Measurements from ENCODE around the gene PITPNC1.

PITPNC1 gene

GRCh38 chr17:67433248-67433924, 56.3 kb downstream of the PITPNC1 start:
- no peak for DNase-seq (ENCODE audit: low read depth in 2 of 2)

GRCh38 chr17:67434061-67434525, 57.0 kb downstream of the PITPNC1 start:
- peak in 1 of 2 donors; percentile 26 for DNase-seq (ENCODE audit: low read depth in 2 of 2)

GRCh38 chr17:67435122-67435521, 58.0 kb downstream of the PITPNC1 start:
- peak in 1 of 2 donors; percentile 16 for DNase-seq (ENCODE audit: low read depth in 2 of 2)

GRCh38 chr17:67435786-67436185, 58.7 kb downstream of the PITPNC1 start:
- DNase-seq (ENCODE audit: low read depth in 2 of 2): no peak

- DNase-seq (ENCODE audit: low read depth in 2 of 2): no peak
These were observed 59.2 kb downstream of the PITPNC1 start for GRCh38 chr17:67436233-67436632.

- no peak for DNase-seq (ENCODE audit: low read depth in 2 of 2)
These were observed 61.6 kb downstream of the PITPNC1 start for GRCh38 chr17:67438667-67439066.

GRCh38 chr17:67439269-67439668, 62.2 kb downstream of the PITPNC1 start:
- no peak for DNase-seq (ENCODE audit: low read depth in 2 of 2)

GRCh38 chr17:67440277-67441051, 63.4 kb downstream of the PITPNC1 start:
- no peak for DNase-seq (ENCODE audit: low read depth in 2 of 2)

- peak; percentile 37 to 51 for DNase-seq (ENCODE audit: low read depth in 2 of 2)
These were observed 64.2 kb downstream of the PITPNC1 start for GRCh38 chr17:67441052-67441895.

GRCh38 chr17:67441896-67442219, 64.8 kb downstream of the PITPNC1 start:
- DNase-seq (ENCODE audit: low read depth in 2 of 2): no peak

- no peak for DNase-seq (ENCODE audit: low read depth in 2 of 2)
These were observed 65.9 kb downstream of the PITPNC1 start for GRCh38 chr17:67442787-67443624.

- no peak for DNase-seq (ENCODE audit: low read depth in 2 of 2)
These were observed 67.0 kb downstream of the PITPNC1 start for GRCh38 chr17:67443931-67444595.

GRCh38 chr17:67448449-67448848, 71.4 kb downstream of the PITPNC1 start:
- DNase-seq (ENCODE audit: low read depth in 2 of 2): no peak

- DNase-seq (ENCODE audit: low read depth in 2 of 2): no peak
These were observed 72.0 kb downstream of the PITPNC1 start for GRCh38 chr17:67449065-67449464.

- DNase-seq (ENCODE audit: low read depth in 2 of 2): no peak
These were observed 73.0 kb downstream of the PITPNC1 start for GRCh38 chr17:67449845-67450755.

- no peak for DNase-seq (ENCODE audit: low read depth in 2 of 2)
These were observed 75.8 kb downstream of the PITPNC1 start for GRCh38 chr17:67452681-67453554.

GRCh38 chr17:67456103-67456502, 79.0 kb downstream of the PITPNC1 start:
- no peak for DNase-seq (ENCODE audit: low read depth in 2 of 2)

- no peak for DNase-seq (ENCODE audit: low read depth in 2 of 2)
These were observed 79.8 kb downstream of the PITPNC1 start for GRCh38 chr17:67456889-67457288.

GRCh38 chr17:67458203-67458602, 81.1 kb downstream of the PITPNC1 start:
- DNase-seq (ENCODE audit: low read depth in 2 of 2): no peak

Data from activated CD4-positive, alpha-beta T cell treated with anti-CD3 and anti-CD28 coated beads for 24 hours (primary cell).